ENCODE measurements around the gene FAIM2. TPM values are rescaled to one million over a fixed set of nuclear protein-coding genes. Genes with fewer than 3 reads are reported as not detected.

The FAIM2 gene
- total and polyA plus RNA-seq, 2 experiments from 2014 or later, result 0.06 to 0.49 TPM

DNA sequence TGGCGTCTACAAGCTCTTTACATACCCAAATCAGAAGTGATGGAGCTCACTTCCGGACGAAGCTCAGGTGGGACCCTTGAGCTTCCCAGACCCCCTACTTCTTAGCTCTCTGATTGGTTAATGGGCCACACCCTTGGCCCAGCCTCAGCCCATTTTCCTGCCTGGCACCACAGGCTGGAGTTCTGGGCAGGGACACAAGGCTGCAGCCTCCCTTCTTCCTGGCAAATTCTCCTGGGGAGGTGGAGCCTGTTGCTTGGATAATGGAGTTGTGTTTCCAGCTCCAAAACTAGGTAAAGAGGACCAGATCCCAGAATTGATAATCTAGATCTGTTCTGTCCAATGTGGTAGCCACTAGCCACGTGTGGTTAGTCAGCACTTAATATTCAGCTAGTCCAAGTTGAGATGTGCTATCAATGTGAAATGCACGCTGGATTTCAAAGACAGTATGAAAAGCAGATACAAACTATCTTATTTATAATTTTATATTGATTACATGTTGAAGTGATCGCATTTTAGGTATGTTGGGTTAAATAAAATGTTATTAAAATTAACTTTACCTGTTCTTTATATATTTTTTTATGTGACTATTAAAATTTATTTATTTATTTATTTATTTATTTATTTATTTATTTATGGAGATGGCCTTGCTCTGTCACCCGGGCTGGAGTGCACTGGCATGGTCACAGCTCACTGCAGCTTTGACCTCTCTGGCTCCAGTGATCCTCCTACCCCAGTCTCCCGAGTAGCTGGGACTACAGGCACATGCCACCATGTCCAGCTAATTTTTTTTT lies 12.6 kb upstream of the FAIM2 start:
- TF ChIP-seq CTCF (IDR thresholded peaks at IDR 0.05; ENCODE audit: low read depth, low read length), result no peak
- Histone ChIP-seq H3K4me3 (no peak overlapping the region), H3K27me3 (no peaks in the 10 kb centered on the region), H3K36me3 (no peaks in the 10 kb centered on the region), H3K9me3 (ENCODE audit: low read depth) (no peaks in the 10 kb centered on the region), H3K4me1 (ENCODE audit: low read depth) (peaks cover 10% of the 10 kb centered on the region), H3K27ac (no peak overlapping the region)
- DNase-seq (ENCODE audit: low read depth in 1 of 2, low spot score in 1 of 2), result no peak

GRCh38 chr12:49912345-49913255 lies 8.9 kb upstream of the FAIM2 start:
- no peaks in the 10 kb centered on the region for H3K9me3 ChIP-seq (ENCODE audit: low read depth)
- H3K4me1 ChIP-seq (ENCODE audit: low read depth), result peaks cover 23% of the 10 kb centered on the region
- no peak overlapping the region for H3K4me3 ChIP-seq
- no peak overlapping the region for H3K27ac ChIP-seq
- TF ChIP-seq CTCF (IDR thresholded peaks at IDR 0.05; ENCODE audit: low read depth, low read length), result no peak
- peak in 1 of 2 donors; percentile 41 for DNase-seq (ENCODE audit: low read depth in 1 of 2, low spot score in 1 of 2)
- no peaks in the 10 kb centered on the region for H3K36me3 ChIP-seq
- H3K27me3 ChIP-seq, result no peaks in the 10 kb centered on the region

GRCh38 chr12:49911213-49911605 lies 7.5 kb upstream of the FAIM2 start:
- H3K27ac ChIP-seq, result no peak overlapping the region
- no peaks in the 10 kb centered on the region for H3K36me3 ChIP-seq
- no peaks in the 10 kb centered on the region for H3K9me3 ChIP-seq (ENCODE audit: low read depth)
- H3K4me1 ChIP-seq (ENCODE audit: low read depth), result peaks cover 23% of the 10 kb centered on the region
- H3K27me3 ChIP-seq, result no peaks in the 10 kb centered on the region
- no peak for TF ChIP-seq CTCF (IDR thresholded peaks at IDR 0.05; ENCODE audit: low read depth, low read length)
- no peak for DNase-seq (ENCODE audit: low read depth in 1 of 2, low spot score in 1 of 2)
- no peak overlapping the region for H3K4me3 ChIP-seq

- Histone ChIP-seq H3K27ac (peak overlapping the region; percentile 5), H3K4me1 (ENCODE audit: low read depth) (peaks cover 23% of the 10 kb centered on the region), H3K9me3 (ENCODE audit: low read depth) (no peaks in the 10 kb centered on the region), H3K36me3 (no peaks in the 10 kb centered on the region), H3K27me3 (no peaks in the 10 kb centered on the region), H3K4me3 (no peak overlapping the region)
- no peak for DNase-seq (ENCODE audit: low read depth in 1 of 2, low spot score in 1 of 2)
- no peak for TF ChIP-seq CTCF (IDR thresholded peaks at IDR 0.05; ENCODE audit: low read depth, low read length)
Measured at GRCh38 chr12:49910331-49911212, 6.9 kb upstream of the FAIM2 start.

DNA sequence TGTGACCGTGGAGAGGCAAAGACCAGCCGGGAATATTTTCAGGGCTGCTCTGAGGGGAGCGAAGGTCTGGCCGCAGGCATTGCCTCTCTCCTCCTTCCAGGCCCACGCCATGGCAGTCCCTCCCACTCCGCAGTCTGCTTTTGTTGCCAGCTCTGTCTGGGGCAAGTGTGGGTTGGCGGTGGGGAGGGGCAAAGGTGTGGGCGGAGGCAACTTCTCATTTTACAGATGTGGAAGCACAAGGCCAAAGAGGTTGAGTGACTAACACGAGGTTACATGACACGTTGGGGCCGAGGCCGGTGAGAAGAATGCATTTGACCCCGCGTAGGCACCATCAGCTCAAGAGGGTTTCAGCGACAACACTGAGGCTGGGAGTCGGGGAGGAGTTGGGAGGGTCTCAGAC lies 6.1 kb upstream of the FAIM2 start:
- peaks cover 23% of the 10 kb centered on the region for H3K4me1 ChIP-seq (ENCODE audit: low read depth)
- no peaks in the 10 kb centered on the region for H3K9me3 ChIP-seq (ENCODE audit: low read depth)
- H3K4me3 ChIP-seq, result no peak overlapping the region
- DNase-seq (ENCODE audit: low read depth in 1 of 2, low spot score in 1 of 2), result peak; percentile 68 to 70
- peak overlapping the region; percentile 5 for H3K27ac ChIP-seq
- peaks cover 1% of the 10 kb centered on the region for H3K27me3 ChIP-seq
- H3K36me3 ChIP-seq, result no peaks in the 10 kb centered on the region
- no peak for TF ChIP-seq CTCF (IDR thresholded peaks at IDR 0.05; ENCODE audit: low read depth, low read length)
